Inferior parietal cortex (tissue), 1 donor: ENCODE results near the gene ANKRD53.
A peak's percentile ranks its signal among the peaks of the same experiment; 100 is the strongest.

ENCODE experiments used
- DNase-seq: peaks from one replicate; pipeline ENCODE4 v3.0.0-alpha.2; 2016; ENCODE audit errors: extremely low spot score

ANKRD53 gene

DNA sequence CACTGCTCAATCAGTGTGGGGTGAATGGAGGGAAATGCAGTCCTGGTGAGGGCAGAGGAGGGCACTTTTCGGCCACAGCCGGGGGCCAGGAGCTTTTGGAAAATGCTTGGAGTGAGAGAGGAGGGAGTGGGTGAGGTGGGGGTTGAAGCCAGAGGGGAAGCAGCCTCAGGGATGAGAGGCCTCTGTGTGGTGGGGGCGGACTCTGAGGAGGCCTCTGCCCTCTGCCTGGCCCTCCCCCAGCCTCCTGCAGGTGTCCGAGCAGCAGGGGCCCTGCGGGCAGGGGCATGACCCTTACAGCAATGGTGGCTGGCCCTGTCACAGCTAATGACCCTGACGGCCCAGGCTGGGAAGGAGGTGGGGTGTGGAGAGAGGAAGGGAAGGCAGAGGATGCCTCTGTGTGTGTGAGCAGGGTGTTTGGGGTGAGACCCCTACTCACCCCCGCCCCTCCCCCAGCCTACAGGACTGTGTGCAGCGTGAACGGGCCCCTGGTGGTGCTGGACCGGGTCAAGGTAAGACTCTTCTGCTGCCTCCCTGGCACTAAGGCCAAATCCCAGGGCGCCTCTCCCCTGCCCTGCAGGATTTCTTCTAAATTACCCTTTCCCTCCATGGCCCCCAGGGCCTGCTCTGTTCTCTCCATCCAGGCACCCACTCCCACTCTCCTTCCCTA, 35.1 kb upstream of the ANKRD53 start:
- no peak for DNase-seq

- DNase-seq = no peak
Measured at GRCh38 chr2:70944111-70944690, 34.2 kb upstream of the ANKRD53 start.

- peak; percentile 79 for DNase-seq
Measured at GRCh38 chr2:70946832-70947442, 31.5 kb upstream of the ANKRD53 start.

DNA sequence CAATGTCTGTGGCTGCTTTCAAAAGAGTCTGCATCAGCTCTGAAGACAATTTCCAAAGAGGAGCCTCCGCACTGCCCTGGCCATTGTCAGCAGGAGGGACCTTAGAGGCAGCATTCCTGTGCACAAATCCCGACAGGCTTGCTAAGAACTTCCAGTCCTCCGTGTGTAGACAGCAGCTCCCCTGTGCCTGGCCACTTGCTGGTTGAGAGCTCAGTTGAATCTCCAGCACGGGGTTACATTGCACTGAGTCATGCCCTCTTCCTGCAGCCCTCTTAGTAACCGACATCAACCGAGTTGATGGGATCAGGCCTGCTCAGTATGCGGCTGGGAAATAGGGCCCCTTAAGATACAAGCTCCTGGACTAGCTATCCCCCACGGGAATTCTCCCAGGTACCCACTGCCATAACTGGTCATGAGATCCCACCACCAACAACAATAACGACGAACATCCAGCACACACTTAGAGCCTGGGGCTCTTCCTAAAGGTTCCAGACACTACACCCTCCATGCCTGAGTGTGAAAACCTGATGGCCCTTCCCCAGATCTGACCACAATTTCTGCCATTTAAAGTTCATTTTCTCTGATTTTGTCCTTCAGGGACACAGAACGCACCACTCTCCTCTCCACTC, 30.8 kb upstream of the ANKRD53 start:
- DNase-seq = no peak

DNA sequence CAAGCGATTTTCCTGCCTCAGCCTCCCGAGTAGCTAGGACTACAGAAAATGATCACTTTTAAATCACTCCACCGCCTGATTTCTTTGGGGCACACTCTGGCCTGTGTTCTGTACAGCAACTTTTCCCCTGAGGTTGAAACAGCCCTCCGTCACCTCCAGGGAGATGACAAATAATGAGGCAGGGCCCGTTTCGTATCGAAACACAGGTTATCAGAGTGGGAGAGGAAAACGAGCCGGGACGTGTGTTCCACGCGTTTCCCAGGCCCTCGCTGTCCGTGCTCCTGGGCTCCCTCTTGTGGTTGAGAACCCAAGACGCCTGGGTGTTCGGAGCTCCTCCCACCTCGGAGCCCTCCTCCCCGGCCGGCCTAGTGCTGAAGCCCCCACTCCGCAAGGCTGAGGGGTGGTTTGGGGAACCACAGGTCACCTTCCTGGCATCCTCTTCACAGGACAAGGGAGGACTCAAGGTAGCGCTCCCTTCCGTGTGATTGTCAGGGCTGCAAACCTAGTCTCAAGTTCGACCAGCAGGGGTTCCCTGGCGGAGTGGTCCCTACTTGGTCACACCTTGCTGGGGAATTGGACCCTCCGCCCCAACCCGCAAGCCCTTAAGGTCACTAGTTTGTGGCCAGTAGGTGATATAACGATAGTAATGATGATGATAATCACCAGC, 30.0 kb upstream of the ANKRD53 start:
- DNase-seq = peak; percentile 85

- DNase-seq = no peak
Measured at GRCh38 chr2:70949086-70949485, 29.3 kb upstream of the ANKRD53 start.

DNA sequence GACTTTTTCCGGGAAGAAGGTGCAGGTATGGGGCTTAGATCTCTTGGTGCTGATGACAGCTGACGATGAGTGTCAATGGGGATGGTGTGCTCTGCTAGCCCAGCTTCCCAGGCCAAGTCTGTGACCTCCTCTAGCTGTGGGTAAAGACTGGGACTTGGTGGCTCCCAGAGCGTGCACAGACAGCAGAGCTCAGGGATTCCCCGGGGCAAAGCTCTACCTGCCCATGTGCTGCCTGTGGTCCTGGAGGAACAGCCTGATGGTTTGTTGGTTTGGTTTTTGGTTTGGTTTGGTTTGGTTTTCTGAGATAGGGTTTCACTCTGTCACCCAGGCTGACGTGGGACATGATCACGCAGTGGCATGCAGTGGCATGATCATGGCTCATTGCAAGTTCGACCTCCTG, 23.5 kb upstream of the ANKRD53 start:
- no peak for DNase-seq

DNA sequence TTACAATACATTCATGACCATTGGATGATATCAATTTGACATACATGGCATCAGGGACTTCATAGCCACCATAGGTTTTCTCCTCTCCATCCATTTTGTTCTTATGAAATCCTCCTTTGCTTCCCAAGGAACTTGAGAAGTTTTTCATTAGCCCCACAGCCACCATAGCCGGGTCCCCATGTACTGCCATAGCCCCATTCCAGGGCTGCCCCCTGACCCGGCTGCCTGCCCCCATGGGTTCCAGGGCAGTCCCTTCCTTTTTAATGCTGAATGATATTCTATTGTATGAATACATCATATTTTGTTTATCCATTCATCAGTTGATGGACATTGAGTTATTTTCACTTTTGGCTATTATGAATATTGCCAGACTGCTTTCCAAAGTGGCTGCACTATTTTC, 22.3 kb upstream of the ANKRD53 start:
- no peak for DNase-seq

DNA sequence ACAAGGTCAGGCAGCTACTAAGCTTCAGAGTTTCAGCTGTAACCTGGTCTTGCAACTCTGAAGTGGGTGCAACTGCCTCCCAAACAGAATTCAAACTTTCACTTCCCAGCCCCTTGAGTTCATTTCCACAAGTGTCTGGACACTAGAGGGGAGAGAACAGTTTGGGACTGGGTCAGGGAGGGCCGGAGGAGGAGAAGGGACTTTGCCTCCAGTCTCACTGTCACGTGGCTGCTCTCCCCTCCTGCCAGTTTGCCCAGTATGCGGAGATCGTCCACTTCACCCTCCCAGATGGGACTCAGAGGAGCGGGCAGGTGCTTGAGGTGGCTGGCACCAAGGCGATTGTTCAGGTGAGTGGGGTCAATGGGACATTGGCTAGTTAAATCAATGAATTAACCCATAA, 20.6 kb upstream of the ANKRD53 start:
- no peak for DNase-seq

DNA sequence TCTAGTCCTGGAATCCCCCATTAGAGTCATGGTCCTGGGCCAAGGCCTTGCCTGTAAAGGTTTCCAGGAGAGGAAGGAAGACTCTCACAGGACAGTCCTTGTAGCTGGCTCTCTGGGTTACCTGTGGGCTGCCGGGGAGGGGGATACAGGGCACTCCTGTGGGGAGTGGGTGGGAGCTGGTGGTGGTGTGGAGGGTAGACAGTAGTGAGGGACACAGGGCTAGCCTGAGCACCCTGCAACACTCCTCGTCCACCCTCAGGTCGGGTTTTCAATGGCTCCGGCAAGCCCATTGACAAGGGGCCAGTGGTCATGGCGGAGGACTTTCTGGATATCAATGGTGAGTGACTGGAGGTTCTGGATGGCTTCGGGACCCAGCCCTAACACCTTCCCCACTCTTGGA, 19.7 kb upstream of the ANKRD53 start:
- DNase-seq = no peak

DNA sequence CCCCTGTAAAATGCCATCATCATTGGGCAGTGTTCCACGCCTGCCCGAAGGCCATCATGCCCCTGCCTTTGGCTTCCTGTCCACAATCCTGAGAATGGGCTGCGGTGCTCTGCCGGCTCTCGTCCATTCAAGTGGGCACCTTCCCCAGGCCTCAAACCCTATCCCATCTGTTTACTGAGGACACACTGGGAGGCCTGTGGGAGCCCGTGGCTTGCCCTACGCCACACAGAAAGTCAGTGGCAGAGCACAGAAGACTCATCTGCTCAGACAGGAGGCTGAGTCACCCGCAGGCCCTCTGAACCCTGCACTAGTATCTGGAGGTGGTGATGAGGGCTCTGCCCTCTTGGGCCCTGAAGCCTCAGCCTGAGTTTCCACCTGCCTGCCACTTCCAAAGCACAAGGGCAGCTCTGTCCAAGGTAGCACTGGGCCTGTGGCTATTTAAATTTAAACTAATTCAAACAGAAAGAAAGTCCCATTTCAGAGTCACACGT, 19.1 kb upstream of the ANKRD53 start:
- no peak for DNase-seq

GRCh38 chr2:70959851-70960832, 18.3 kb upstream of the ANKRD53 start:
- DNase-seq = no peak

GRCh38 chr2:70960833-70961647, 17.4 kb upstream of the ANKRD53 start:
- DNase-seq = no peak

DNA sequence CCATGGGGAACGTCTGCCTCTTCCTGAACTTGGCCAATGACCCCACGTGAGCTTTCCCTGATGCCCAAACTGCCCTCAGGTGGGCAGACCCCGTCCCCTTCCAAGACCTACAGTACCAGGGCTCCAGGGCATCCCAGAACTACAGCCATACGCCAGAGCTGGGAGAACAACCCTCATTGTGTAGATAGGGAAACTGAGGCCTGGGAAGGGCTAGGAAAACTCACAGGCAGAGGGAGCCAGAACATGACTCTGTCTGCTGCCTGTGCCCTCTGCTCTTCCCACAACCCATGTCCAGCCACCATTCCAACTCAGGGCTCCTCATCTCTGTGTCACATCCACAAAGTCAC, 16.8 kb upstream of the ANKRD53 start:
- DNase-seq = no peak

DNA sequence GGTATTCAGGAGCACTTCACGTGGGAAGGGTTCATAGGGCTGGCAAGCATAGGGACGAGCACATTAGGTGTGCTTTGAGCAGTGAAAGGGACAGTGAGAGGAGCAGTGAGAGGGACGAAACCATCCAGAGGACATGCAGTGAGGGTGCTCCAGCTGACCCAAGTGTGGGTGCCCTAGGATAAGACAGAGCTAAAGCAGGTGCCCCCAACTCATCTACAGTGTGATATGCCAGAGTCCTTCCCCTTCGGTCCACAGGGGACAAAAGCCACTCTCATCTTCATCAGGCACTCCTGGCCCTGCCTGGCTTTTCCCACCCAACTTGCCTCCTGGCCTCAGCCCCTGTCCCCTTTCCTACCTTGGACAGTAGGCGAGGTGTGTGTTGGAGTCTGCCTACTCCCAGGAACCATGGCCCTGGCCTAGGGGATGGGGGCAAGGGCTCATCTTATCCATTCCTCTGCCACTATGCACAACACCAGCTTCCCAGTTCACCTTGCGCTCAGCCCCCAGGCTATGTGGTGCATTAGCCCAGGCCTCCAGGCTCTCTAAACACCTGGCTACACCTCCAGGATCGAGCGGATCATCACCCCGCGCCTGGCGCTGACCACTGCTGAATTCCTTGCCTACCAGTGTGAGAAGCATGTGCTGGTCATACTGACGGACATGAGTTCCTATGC, 16.1 kb upstream of the ANKRD53 start:
- DNase-seq = no peak

DNA sequence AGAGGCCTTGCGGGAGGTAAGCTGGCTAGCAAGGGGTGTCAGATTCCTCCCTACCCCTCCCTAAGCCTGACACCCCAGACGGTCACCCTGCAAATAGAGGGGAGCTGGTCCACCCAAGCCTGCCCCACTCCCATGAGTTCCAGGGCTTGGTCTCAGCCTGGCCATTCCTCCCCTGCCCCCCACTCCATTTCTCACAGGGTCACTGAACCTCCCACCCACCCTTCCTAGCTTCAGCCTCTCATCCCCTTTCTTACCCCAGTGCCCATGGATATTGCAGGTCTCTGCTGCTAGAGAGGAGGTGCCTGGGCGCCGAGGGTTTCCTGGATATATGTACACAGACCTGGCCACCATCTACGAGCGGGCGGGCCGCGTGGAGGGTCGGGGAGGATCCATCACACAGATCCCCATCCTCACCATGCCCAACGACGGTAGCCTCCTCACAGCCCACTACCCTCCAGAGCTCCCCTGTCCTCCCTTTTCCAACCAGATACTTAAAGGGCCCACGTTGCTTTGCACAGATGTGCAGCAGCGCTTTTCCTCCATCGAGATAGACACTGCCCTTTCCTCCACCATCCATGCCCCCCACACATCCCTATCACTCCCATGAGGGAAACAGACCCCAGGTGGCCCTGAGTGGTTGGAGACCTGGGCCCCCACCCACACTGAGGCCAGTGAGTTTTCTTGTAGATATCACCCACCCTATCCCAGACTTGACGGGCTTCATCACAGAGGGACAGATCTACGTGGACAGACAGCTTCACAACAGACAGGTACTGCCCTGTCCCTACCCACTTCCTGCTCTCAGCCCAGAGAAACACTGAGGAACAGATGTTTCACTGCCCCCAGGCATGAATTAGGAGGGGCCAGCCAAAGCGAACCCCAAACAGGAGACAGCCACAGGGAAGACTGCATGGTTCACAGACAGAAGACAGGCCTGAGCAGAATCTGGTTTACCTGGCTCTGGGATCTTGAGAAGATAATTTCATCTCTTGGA, 15.2 kb upstream of the ANKRD53 start:
- no peak for DNase-seq

- DNase-seq = no peak
Measured at GRCh38 chr2:70964133-70964532, 14.3 kb upstream of the ANKRD53 start.

GRCh38 chr2:70964596-70965386, 13.6 kb upstream of the ANKRD53 start:
- peak; percentile 79 for DNase-seq
